Sigmoid colon (tissue), 7 donors: ENCODE measurements around the gene CPT1C. TPM values are rescaled to one million over a fixed set of nuclear protein-coding genes. Genes with fewer than 3 reads are reported as not detected.
A peak's percentile ranks its signal among the peaks of the same experiment; 100 is the strongest.

Experiments used
- DNase-seq: peaks from one replicate; pipeline ENCODE4 v3.0.0-alpha.2; 2019
- H3K27ac ChIP-seq, 4 donors: fragments of 200-600 bp; sonication (generic); one replicate each; pipeline ENCODE4 v1.5.1; 2016 to 2019; ENCODE audit warnings: mild to moderate bottlenecking in 1 of 4
- H3K27me3 ChIP-seq, 3 donors: fragments of 200-600 bp; sonication (generic); one replicate each; pipeline ENCODE4 v1.5.1; 2019; ENCODE audit warnings: mild to moderate bottlenecking in 1 of 3
- H3K36me3 ChIP-seq, 4 donors: fragments of 200-600 bp; sonication (generic); one replicate each; pipeline ENCODE4 v1.5.1; 2016 to 2019
- H3K4me1 ChIP-seq, 4 donors: fragments of 200-600 bp; sonication (generic); one replicate each; pipeline ENCODE4 v1.5.1; 2017 to 2019
- H3K4me3 ChIP-seq, 4 donors: fragments of 200-600 bp; sonication (generic); one replicate each; pipeline ENCODE4 v1.5.1; 2017 to 2019; ENCODE audit warnings: mild to moderate bottlenecking in 2 of 4, moderate library complexity in 1 of 4
- H3K9me3 ChIP-seq, 4 donors: fragments of 200-600 bp in 3 of 4; sonication (generic) in 3 of 4; one replicate each; pipeline versions ENCODE4 v1.5.1 to v1.6.1; 2013 to 2019
- EP300 ChIP-seq, 4 donors: sonication (generic); formaldehyde crosslinking; IDR thresholded peaks; one replicate each; pipeline ENCODE4 v1.6.1; 2017; ENCODE audit warnings: antibody characterized with exemption in 4 of 4
- POLR2A ChIP-seq, 2 donors: fragments of 450-650 bp; IDR thresholded peaks; one replicate each; pipeline ENCODE4 v1.6.1; 2016; ENCODE audit warnings: antibody characterized with exemption in 2 of 2, mild to moderate bottlenecking in 2 of 2, moderate library complexity in 2 of 2
- POLR2AphosphoS5 ChIP-seq, 4 donors: sonication (generic); formaldehyde crosslinking; IDR thresholded peaks; one replicate each; pipeline ENCODE4 v1.6.1; 2017; ENCODE audit warnings: antibody characterized with exemption in 4 of 4
- WGBS, 2 donors: extraction: QIAGEN DNeasy Blood & Tissue Kit; methylation state at CpG; one replicate each; pipeline ENCODE4 v1.1.7; 2013; 5-methylcytosine and 5-hydroxymethylcytosine counted together
- intact Hi-C: fragments of 100-400 bp; cut with DNase I; formaldehyde crosslinking; loops from one replicate; pipeline ENCODE4 v1.15.1; 2023
- polyA plus RNA-seq, 3 donors: library from polyadenylated mRNA; stranded (reverse); fragments of 200-250 nt; gene quantifications; one replicate each; pipeline ENCODE4 v1.2.3, GENCODE V29; 2013
- total RNA-seq, 4 donors: library from RNA; depleted of rRNA; stranded (reverse); fragments of >200 nt; gene quantifications; one replicate each; pipeline ENCODE4 v1.1.0, GENCODE V29; 2016
- TF ChIP-seq, protein P1 (sequence below), 4 experiments: fragments of 450-650 bp in 3 of 4; fragments of 200-600 bp in 1 of 4; IDR thresholded peaks; one replicate each; pipeline ENCODE4 v1.5.1; 2016 to 2019; ENCODE audit warnings: antibody characterized with exemption in 4 of 4, mild to moderate bottlenecking in 3 of 4, moderate library complexity in 2 of 4
- donor health status: healthy with polysubstance abuse.
- donor health status: Bipolar disorder and iron deficiency.
- donor health status: healthy.

CPT1C gene
- total and polyA plus RNA-seq, 7 donors, result 0.69 to 28.5 (median 3.9) TPM

- Histone ChIP-seq H3K4me1 (peaks cover 0 to 50% (median 46%) of the 10 kb centered on the region in 4 donors), H3K36me3 (peaks cover 6 to 16% (median 8%) of the 10 kb centered on the region in 4 donors), H3K9me3 (no peaks in the 10 kb centered on the region), H3K4me3 (peak within 1 kb of the TSS; percentile 71 to 96 (median 94)), H3K27ac (peak within 1 kb of the TSS; percentile 92 to 95 (median 94)), H3K27me3 (no peaks in the 10 kb centered on the region)
- TF ChIP-seq EP300 (IDR thresholded peaks at IDR 0.05), result no peak
- peak; percentile 72 to 85 for TF ChIP-seq POLR2A (IDR thresholded peaks at IDR 0.05)
- TF ChIP-seq, protein P1, sequence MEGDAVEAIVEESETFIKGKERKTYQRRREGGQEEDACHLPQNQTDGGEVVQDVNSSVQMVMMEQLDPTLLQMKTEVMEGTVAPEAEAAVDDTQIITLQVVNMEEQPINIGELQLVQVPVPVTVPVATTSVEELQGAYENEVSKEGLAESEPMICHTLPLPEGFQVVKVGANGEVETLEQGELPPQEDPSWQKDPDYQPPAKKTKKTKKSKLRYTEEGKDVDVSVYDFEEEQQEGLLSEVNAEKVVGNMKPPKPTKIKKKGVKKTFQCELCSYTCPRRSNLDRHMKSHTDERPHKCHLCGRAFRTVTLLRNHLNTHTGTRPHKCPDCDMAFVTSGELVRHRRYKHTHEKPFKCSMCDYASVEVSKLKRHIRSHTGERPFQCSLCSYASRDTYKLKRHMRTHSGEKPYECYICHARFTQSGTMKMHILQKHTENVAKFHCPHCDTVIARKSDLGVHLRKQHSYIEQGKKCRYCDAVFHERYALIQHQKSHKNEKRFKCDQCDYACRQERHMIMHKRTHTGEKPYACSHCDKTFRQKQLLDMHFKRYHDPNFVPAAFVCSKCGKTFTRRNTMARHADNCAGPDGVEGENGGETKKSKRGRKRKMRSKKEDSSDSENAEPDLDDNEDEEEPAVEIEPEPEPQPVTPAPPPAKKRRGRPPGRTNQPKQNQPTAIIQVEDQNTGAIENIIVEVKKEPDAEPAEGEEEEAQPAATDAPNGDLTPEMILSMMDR (IDR thresholded peaks at IDR 0.05), result no peak
- peak; percentile 79 to 92 (median 91) for TF ChIP-seq POLR2AphosphoS5 (IDR thresholded peaks at IDR 0.05)
- DNase-seq, result no peak
- 1% methylated on average over 57 of the region's 57 CpGs for WGBS, 2 donors
- intact Hi-C loops, result loop anchor here (1.0 to 5.0 kb wide), 4 partner anchors 35 to 199 kb away; partner anchors contain the start of genes AKT1S1, PRR12, RPS11 and SCAF1
Observed at GRCh38 chr19:49677231-49677900, 13.6 kb upstream of the CPT1C start, which contains the start of gene PRMT1. Gene PRMT1 (plus strand): TSS chr19:49677271. CDS start chr19:49677281, 10 bp downstream.

DNA sequence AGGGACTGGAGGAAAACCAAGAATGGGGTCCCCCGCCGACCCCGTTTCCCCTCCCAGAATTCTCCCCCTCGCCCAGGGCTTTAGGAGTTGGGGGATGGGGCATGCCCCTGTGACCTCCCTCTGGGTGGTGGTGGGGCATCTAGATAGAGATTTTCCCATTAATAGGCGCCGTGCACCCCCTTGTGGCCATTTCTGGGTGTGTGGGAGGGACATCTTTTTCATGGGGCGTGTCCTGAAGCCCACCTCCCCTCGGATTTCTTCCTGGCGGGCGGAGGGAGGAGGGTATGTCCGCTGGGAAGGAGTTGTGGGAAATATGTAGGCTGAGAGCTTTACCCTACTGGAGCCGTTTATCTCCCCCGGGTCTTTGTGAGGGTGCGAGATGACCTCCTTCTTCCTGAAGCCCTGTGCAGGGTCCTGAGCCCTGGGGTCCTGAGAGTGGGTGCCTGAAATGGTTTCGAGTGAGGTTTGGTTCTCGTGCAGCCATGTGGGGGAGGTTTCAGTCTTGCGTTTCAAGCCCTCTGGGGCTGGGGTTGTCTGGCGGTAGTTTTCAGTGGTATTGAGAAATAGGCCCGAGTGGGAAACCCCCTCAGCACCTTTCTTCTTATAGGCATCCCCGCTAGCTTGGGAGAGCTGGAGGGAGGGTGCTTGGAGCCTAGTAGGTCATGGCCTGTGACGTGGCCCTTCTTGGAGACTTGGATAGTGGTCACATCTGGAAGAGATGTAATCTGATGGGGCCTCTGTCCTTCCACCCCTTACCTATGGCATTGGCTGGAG is 12.8 kb upstream of the CPT1C start:
- H3K36me3 ChIP-seq, result peaks cover 6 to 23% (median 10%) of the 10 kb centered on the region in 4 donors
- DNase-seq, result peak; percentile 82
- H3K9me3 ChIP-seq, result no peaks in the 10 kb centered on the region
- 2 to 5% methylated on average over 21 of the region's 21 CpGs for WGBS, 2 donors
- intact Hi-C loops, result loop anchor here (1.0 to 5.0 kb wide), 4 partner anchors 36 to 199 kb away; partner anchors contain the start of genes AKT1S1, PRR12, RPS11 and SCAF1
- H3K4me3 ChIP-seq, result peak overlapping the region; percentile 71 to 96 (median 94)
- peak overlapping the region; percentile 91 to 95 (median 93) for H3K27ac ChIP-seq
- TF ChIP-seq EP300 (IDR thresholded peaks at IDR 0.05) (no peak), POLR2A (IDR thresholded peaks at IDR 0.05) (no peak), POLR2AphosphoS5 (IDR thresholded peaks at IDR 0.05) (no peak)
- TF ChIP-seq, protein P1 (IDR thresholded peaks at IDR 0.05), result peak; percentile 33 to 57 (median 52)
- peaks cover 0 to 50% (median 46%) of the 10 kb centered on the region in 4 donors for H3K4me1 ChIP-seq
- H3K27me3 ChIP-seq, result no peaks in the 10 kb centered on the region

DNA sequence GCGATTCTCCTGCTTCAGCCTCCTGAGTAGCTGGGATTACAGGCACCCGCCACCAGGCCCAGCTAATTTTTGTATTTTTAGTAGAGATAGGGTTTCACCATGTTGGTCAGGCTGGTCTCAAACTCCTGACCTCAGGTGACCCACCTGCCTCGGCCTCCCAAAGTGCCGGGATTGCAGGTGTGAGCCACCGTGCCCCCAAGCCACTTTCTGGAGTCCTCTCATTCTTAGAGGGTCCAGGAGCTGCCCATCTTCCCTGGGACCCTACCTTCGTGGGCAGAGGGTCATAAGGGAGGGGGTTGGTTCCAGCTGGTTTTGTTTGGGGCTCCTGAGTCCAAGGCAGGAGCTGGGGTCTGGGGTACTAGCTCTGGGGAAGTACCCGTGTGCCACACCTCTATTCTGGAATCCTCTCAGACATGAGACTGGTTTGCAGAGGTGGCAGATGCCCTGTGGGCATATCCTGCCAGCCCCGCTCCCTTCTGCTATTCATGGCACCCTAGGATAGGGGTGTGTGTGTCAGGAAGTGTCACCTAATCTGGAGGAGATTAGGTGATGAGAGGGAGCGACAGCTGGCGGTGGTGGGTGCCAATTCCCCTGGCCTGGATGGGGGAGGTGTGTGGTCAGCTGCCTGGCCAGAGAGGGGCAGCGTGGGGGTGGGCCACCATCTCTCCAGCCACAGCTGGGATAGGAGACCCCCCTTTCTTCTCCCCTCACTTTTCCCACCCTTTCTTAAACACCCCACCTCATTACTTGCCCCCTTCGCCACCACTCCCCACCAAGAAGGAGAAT is 11.7 kb upstream of the CPT1C start:
- Histone ChIP-seq H3K27ac (peak overlapping the region; percentile 91 to 95 (median 93)), H3K36me3 (peaks cover 9 to 34% (median 18%) of the 10 kb centered on the region in 4 donors), H3K9me3 (no peaks in the 10 kb centered on the region), H3K4me1 (peaks cover 0 to 50% (median 46%) of the 10 kb centered on the region in 4 donors), H3K4me3 (no peak overlapping the region), H3K27me3 (no peaks in the 10 kb centered on the region)
- no peak for DNase-seq
- 57 to 65% methylated on average over 12 of the region's 12 CpGs for WGBS, 2 donors
- intact Hi-C loops, result loop anchor here (5.0 kb wide), 2 partner anchors 87 to 182 kb away; partner anchors contain the start of genes PRR12 and RPS11
- TF ChIP-seq, protein P1 (IDR thresholded peaks at IDR 0.05), result no peak
- TF ChIP-seq EP300 (IDR thresholded peaks at IDR 0.05), result no peak
- TF ChIP-seq POLR2AphosphoS5 (IDR thresholded peaks at IDR 0.05), result no peak
- no peak for TF ChIP-seq POLR2A (IDR thresholded peaks at IDR 0.05)

DNA sequence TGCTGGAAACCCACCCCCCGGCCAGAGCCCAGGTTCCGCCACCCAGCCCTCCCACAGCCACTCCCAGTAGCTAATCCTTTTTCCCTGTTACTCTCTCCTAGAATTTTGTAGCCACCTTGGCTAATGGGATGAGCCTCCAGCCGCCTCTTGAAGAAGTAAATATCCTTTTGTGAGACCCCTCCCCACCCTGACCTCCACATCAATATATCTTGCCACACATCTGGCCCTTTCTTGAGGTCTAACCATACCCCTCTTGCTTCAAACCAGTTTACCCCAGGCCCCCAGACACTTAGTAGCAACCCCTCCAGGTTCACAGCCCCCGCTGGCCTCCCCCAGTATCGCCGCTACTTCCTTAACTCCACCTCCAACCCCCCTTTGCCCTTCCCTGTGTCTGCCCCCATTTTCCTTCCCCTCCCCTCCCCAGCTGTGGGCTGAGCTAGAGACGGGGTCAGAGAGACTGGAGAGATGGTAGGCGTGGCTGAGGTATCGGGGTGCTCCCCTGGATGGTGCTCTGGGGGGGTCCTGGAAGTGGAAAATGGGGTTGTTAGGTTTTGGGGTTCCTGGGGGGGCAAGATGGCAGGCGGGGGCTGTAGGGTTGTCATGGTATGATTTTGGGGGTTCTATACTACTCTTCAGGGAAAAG is 11.0 kb upstream of the CPT1C start:
- peak overlapping the region; percentile 61 to 92 (median 84) for H3K27ac ChIP-seq
- 69 to 74% methylated on average over 10 of the region's 10 CpGs for WGBS, 2 donors
- intact Hi-C loops, result loop anchor here (5.0 kb wide), 2 partner anchors 88 to 183 kb away; partner anchors contain the start of genes PRR12 and RPS11
- H3K36me3 ChIP-seq, result peaks cover 16 to 41% (median 25%) of the 10 kb centered on the region in 4 donors
- no peaks in the 10 kb centered on the region for H3K9me3 ChIP-seq
- no peaks in the 10 kb centered on the region for H3K27me3 ChIP-seq
- DNase-seq, result no peak
- peak overlapping the region in 1 of 4 donors; percentile 32 for H3K4me3 ChIP-seq
- H3K4me1 ChIP-seq, result peaks cover 0 to 50% (median 46%) of the 10 kb centered on the region in 4 donors
- TF ChIP-seq POLR2AphosphoS5 (IDR thresholded peaks at IDR 0.05) (no peak), EP300 (IDR thresholded peaks at IDR 0.05) (no peak), POLR2A (IDR thresholded peaks at IDR 0.05) (no peak)
- TF ChIP-seq, protein P1 (IDR thresholded peaks at IDR 0.05), result no peak
